ENCODE results near the gene XKR8.

DNA sequence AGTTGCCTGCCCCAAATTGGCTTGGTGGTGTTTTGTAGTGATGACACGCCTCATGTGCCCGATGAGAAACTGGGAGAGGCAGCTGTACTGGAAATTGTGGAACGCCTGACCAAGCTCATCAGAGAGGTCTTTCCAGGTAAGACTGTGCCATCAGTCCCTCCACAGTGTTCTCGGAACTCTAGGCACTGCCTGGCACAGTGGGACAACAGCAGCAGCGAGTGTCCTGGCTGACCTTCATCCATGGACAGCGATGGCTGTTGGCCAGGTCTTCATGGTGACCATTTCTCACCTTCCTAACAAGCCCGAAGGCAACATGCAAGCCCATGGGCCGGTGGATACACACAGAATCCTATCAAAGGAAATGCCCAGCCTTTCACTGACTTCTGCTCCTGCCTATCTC, 10.7 kb upstream of the XKR8 start:
- TF ChIP-seq CTCF (IDR thresholded peaks at IDR 0.05) (no peak), EP300 (IDR thresholded peaks at IDR 0.05) (no peak), POLR2A (IDR thresholded peaks at IDR 0.05) (no peak)

Measured in gastroesophageal sphincter (tissue), 3 donors.